Stimulated activated CD4-positive, alpha-beta T cell treated with anti-CD3 and anti-CD28 coated beads, Interleukin-15, amount 100 ng/mL, for 48 hours (primary cell): ENCODE results near the gene C16orf82.
"Not testable (repeated sequence)": the region's sequence is repeated elsewhere in the genome, so short reads cannot be mapped to it uniquely, and the experiment has no call there.

Experiments
- DNase-seq, 2 donors: peaks; one replicate each; pipeline ENCODE4 v3.0.0-alpha.2; 2020; ENCODE audit warnings: low read depth in 2 of 2

Gene C16orf82

DNA sequence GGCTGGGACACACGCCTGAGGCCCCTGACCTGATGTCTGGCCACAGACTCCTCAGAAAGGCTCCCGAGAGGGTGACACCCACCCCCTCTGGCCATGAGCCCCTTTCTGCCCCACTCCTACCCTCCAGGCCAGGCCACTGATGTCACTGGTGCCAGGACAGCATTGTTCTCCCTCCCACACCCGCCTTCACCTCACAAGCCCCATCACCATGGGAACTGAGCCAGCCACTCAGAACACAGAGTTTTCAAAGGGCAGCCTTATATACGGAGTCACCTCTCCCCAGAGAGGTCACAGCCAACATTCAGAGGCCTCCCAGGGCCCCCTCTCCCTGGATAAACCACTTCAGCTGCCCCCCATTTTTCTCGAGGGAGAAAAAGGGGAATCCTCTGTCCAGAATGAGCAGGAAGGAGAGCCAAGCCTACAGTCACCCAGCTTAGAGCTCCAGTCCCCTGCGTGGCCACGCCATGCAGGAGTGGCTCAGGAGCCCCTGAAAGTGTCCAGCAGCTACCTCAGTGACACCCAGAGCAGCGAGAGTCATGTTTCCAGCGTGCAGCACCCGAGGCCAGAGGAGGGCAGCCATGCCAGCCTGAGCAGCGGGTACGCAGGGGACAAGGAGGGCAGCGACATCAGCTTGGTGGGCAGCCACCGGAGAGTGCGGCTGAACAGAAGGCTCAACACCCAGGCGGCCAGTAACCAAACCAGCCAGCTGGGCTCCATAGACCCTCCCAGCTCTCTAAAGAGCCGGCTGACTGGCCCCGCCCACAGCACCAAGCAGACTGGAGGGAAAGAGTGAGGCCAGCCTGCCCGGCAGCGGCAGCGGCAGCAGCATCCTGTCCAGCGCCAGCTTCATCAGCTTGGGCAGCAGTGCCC is at the start of gene C16orf82:
Gene C16orf82, plus strand, starts transcription at position 260 of the 870 bp plus-strand sequence.
- no peak for DNase-seq

DNA sequence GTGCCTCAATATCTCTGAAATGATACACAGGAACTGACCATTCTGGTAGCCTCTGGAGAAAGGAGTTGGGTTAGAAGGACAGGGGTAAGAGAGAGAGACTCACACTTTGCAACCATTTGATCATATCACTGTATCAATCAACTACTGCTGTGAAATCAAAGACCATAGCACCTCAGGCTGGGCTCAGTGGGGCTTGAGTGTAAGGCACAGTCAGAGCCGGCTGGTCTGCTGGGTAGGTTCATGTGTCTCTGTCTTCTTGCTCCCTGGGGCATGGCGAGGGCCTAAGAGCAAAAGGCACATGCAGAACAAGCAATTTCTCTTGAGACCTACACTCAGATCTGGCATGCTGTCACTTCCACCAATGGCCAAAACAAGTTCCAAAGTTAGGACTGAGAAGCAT is 46.7 kb upstream of the C16orf82 start:
- DNase-seq: no peak

DNA sequence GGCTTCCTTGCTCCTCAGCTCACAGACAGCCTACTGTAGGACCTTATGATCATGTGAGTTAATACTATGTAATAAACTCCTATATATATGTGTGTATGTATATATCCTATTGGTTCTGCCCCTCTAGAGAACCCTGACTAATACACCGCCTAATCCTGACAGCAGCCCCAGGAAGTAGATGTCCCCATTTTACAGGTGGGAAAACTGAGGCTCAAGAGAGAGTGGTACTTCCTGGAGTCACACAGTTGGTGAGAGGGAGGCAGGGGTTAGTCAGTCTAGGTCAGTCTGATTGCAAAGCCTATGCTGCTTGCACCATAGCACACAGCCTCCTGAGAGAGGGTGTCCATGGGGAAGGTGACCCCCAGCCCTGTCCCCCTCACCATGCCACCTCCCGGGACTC is 42.7 kb upstream of the C16orf82 start:
- no peak for DNase-seq

DNA sequence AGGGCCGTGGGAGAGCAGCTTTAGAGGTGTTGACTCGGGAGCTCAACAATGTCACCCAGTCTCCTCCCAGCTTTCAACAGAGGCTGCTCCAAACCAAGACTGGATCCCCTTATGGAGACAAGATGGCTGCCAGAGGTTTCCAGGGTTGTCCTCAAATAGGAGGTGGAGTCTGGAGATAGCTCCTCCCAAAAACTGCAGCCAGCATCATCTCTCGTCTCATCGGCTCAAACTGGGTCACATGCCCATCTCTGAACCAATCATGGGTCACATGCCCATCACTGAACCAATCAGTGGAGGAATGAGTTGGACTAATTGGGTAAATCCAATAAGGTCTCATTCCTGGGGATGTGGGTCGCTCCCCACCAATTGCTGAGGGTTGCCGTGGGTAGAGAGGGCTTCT is 41.1 kb upstream of the C16orf82 start:
- DNase-seq: no peak

DNA sequence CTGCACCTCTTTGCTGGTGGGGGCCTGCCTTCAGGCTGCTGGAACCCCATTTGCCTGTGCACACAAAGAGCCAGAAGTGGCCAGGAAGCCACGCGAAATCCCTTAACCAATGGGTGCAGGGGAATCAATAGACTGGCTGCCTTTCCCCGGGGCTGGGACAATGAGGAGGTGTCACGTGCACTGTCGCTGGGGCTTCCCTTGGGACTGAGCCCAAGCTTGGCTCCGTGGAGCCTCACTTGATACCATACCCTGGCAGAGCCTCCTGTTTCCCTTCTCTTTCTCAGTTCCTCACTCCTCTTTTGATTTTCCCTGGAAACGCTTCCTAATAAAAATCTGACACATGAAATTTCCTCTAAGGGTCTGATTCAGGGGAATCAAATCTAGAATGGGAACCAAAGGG is 38.8 kb upstream of the C16orf82 start:
- DNase-seq: no peak

DNA sequence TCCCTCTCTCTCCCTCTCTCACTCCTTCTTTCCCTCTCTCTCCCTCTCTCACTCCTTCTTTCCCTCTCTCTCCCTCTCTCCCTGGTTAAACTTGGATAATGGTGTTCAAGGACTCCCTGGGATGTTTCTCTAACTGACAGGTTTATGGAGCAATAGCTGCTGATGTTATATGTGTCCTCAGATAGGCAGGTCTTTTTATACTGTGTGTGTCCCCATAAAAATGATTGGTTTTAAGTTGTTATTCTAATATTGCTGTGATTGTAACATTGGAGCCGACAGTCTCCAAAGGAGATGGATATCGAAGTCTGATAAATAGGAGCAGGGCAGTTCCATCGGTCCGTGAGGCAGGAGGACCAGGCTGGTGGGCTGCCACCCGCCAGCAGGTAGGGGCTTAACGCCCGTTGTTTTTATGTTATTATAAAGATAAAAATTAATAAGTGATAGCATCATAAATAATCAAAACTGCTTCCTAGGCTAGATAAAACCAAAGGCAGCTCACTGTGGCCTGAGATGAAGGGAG is 38.1 kb upstream of the C16orf82 start:
- no peak for DNase-seq

DNA sequence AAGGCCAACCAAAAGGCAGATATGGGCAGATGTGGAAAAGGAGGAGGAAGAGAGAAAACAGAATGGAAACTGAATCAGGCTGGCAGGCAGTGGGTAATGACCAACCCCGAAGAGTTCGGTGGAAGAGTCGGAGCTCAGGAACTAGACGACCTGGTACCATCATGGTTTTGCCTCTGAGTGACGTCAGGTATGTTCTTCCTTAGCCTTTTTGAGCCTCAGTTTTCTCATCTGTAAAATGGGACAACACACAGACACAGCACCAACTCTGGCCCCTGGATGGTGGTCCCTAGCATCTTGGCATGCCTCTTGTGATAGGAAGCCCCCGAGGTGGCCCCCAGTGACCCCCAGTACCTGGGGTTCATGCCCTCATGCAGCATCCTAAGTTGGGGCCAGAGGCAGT is 37.2 kb upstream of the C16orf82 start:
- DNase-seq: no peak

DNA sequence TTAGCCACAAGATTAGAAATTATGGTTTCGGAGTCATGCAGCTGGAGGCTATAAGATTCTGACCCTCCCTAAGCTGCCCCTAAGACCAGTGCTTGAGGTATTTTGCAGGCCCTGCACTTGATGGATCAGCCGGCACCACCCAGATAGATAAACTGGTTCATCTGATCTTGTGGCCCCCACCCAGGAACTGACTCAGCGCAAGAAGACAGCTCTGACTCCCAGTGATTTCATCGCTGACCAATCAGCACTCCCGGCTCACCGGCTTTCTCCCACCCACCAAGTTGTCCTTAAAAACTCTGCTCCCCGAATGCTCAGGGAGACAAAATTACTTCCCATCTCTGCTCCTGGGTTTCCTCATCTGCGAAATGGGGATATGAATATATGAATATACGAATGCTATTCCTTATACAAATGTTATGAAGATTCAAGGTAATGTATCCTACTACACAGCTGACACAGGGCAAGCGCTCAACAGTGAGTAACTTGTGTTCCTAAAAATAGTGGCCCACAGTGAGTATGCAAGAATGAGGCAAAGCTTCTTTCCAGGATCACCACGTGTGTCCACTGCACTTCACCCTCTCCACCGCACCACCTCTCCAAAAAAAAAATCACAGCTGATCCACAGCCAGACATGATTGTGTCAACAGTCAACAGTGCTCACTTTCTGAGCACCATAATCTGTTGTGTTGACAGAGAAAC is 33.3 kb upstream of the C16orf82 start:
- no peak for DNase-seq

DNA sequence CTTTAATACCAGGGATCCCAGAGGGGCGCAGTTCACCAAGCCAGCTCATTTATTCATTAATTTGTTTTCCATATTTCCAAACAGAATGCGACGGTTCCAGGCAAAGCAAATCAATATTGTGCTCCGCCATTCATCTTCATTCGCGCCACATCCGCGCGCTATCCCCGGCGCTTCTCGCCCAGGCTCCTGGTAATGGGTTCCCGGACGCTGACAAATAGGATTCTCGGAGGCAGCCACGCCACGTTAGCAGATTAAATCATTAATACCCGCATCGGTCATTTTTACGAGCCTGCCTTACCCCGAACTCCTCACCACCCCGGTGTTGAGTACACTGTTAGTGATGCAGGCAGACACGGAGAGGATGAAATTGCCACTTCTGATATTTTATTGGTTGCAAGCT is 26.0 kb upstream of the C16orf82 start:
- no peak for DNase-seq

DNA sequence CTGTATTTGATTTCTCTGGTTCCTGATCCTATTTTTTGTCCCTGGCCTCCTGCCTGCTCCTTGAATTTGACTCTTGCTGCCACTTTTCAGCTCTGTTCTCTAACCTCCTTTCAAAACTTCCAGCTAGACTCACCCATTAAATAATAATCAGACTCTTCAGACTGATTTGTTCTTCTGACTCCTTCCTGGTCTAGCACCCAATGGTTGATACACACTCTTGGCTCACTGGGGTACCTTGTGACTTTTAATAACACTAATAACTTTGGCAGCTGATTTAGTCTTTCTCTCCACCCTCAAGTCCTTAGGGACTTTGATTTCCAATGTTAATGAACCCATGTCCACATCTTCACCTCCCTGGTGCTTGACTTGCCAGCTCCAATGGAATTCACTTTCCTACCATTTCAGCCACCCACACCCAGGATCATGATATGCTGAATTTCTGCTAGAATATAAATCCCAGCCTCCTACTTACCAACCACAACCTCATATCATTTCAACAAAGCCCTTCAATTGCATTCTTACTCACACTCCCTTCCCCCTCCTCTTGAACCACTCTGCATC is 19.7 kb upstream of the C16orf82 start:
- DNase-seq: no peak

DNA sequence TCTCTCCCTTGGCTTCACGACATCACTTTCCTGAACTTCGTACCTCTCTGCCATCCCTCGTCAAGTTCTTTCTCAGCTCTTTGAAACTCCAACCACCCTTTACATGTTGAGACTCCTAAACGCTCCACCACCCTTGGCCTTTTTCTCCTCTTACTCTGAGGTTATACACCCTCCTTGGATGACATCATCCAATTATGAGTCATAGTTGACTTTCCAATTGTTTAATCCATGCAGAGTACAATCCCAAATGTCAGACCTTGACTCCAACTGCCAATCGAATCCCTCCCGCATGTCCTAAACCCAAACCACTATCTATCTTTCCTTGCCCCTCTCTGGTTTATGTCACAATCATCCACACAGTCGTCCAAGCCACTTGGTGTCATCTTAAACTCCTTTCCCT is 18.4 kb upstream of the C16orf82 start:
- DNase-seq: no peak

DNA sequence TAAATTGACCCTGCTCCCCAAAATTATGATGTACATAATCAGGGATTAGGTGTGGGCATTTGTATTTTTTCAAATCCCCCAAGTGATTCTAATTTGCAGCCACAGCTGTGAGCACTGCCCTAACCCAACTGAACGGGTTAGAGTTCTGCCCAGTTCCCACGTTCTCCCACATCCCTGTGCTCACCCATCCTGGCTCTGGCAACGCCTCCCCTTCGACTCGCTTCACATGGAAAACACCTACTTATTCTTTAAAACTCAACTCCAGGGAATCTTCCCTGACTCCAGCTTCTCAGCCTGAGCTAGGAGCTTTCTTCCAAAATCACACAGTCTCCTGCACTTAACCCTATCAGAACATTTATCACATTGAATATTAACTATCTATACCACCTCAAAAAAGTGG is 17.6 kb upstream of the C16orf82 start:
- DNase-seq: no peak

DNA sequence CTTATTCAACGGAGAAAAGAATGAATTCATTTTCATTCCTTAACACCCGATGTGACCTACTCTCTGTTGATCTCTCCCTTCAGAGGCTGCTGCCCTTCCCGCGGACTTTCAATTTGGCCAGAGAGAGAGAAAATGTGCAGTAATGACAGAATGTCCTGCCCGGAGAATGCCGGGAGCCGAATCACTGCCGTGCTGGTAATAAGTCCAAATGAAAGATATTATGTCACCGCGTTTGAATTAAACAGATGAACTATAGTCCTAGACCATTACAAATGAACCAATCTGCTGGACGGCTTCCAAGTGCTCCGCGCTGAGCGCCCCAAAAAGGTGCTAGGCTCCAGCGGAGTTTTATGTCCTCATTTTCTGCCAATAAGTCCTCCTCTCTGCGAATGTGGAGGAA is 14.7 kb upstream of the C16orf82 start:
- no peak for DNase-seq

DNA sequence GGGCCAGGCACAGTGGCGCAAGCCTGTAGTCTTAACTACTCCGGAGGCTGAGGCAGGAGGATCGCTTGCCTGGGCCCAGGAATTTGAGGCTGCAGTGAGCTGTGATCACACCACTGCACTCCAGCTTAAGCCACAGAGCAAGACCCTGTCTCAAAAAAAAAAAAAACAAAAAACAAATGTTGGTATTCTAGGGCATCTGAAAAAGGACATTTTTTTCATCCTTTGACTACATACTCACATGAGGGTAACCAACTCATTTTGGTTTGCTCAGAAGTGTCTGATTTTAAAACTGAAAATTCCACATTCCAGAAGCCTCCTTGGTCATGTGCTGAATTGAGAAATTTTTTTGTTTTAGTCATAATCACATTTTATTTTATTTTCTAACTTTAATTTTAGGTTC is 12.7 kb upstream of the C16orf82 start:
- no peak for DNase-seq

DNA sequence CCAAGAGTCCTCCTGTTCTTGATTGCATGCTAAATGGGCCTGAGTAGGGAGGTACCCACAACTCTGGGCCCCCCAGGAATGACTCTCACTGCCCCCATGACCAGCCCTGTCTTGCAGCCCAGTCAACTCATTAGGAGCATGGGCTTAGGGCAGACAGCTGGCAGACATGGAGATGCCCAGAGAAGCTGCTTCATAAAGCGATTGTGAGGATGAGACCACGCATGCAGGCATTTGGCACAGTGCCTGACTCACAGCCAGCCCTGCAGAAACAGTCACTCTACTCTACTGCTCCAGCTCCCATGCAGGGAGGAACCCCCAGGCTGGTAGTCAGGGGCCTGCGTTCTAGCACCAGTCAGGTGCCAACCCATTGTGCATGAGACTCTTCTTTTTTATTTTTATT is 8.4 kb upstream of the C16orf82 start:
- DNase-seq: no peak

DNA sequence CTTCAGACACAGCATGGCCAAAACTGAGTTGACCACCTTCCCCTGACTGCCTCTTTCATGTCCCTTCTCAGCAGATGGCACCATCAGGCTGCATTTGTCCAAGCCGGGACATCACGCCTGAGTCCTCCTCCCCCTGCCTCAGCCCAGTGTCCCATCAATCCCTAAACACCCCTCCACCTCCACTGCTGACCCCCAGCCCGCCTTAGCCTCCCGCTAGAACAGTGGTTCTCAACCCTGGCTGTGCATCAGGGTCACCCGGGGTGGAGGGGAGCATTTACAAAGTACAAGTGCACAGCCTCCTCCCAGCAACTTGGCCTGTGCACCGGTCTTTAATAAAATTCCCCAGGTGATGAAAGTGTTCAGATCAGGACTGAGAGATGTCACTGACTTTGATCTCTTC is 4.0 kb downstream of the C16orf82 start:
- DNase-seq: no peak

DNA sequence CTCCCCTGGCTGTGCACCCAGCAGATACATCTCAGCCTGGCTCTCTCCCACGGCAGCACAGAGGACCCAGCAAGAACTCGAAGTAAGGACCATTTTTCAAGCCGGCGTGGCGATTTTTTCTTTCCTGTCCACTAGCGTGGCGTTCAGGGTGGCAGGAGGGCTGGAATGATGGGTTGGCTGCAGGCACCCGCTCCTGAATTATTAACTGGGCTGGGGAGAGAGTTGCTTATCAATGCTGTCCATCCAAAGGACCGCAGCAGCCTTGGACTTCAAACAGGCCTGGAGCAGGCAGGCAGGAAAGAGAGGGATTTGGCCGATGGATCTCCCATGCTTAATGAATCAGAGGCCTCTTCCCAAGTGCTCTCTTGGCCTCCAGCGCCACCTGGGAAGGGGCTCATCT is 7.0 kb downstream of the C16orf82 start:
- no peak for DNase-seq

DNA sequence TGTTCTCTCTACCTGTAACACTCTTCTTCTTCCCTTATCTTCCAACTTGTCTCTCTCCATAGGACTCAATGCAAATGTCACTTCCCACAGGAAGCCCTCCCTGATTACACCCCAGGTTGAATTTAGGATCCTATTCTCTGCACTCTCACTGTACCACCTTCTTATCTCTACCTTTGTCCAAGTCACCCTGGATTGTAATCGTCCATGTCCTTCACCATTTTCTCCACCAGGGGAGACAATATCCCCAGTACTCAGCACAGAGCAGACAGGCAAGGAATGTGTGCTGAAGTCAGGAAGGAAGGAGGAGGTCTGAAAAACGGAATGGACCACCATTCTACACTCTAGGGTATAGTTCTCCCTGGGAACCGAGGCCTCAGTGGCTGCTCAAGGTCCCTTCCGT is 14.2 kb downstream of the C16orf82 start:
- no peak for DNase-seq

DNA sequence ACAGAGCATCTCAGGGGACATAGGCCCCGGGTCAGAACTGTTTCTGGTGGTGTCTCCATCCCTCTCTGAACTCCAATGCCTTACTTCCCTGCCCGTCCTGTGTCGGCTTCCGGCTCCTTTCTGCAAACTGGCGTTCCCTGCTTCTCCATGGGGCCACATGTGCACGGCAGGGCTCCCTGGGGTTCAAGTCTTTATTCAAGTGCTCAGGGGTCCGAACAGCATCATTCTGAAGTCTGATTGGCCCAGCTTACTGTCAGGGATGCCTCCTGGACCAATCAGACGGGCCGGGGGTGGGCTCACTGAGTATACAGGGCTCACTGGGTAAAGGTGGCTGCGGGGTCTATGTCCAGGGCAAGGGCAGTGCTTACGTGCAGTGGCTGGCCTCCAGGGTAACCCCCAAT is 17.1 kb downstream of the C16orf82 start:
- no peak for DNase-seq

DNA sequence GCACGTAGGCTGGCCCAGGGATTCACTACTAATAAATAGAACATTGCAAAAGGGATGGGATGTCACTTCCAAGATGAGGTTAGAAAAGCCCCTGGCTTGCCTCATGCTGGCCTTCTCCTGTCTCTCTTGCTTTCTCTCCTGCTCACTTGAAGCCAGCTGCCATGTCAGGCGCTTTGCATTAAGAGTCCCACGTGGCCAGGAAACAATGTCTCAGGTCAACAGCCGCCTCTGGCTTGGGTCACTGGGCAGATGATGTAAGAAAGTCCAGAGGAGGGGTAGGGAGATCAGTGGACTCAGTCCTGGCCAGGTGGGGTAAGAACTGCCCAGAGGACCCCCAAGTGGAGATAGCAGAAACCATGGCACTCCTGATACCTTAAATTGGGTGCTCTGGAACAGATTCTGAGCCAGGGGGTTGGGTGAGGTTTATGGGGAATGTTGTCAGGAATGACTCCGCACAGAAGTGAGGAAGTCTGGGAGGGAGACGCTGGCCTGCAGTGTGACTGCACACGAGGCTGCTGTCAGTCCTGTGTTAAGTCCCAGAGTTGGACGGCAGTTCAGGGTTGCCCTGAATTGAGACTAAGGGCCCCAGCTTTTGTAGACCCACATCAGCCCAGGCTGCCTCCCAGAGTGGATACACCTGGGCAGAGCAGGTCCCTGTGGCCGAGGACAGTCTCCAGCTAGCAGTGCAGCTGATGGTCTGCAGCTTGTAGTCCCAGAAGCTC is 17.7 kb downstream of the C16orf82 start:
- no peak for DNase-seq

DNA sequence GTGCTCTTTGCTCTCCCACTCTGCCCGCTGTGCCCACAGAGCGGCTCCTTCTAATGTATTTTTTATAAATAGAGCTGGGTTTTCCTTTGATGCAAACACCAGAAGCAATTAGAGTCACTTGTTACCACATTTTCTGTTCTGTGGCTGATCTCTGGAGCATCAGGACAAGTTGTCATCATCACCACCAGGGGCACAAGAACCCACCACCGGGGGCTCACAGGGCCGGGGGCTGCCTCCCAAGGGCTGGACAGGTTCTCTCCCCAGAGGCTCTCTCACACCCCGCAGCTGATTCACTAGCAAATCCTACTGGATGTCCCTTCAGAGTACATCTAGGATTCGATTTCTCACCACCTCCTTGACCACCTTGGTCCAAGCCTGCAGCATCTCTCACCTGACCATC is 18.5 kb downstream of the C16orf82 start:
- no peak for DNase-seq

DNA sequence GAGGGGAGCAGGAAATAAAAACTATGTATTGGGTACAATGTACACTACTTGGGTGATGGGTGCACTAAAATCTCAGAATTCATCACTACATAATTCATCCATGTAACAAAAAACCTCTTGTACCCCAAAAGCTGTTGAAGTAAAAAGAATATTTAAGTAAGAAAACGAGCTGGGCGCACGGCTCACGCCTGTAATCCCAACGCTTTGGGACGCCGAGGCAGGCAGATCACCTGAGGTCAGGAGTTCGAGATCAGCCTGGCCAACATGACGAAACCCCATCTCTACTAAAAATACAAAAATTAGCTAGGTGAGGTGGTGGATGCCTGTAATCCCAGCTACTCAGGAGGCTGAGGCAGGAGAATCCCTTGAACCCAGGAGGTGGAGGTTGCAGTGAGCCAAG is 19.3 kb downstream of the C16orf82 start:
- not testable (repeated sequence) for DNase-seq
